Mesendoderm (in vitro differentiated cells): ENCODE results near the gene BRD7. TPM values are rescaled to one million over a fixed set of nuclear protein-coding genes. Genes with fewer than 3 reads are reported as not detected.

Experiments used
- DNase-seq: peaks from one replicate; pipeline ENCODE4 v3.0.0; 2013
- H2AK5ac ChIP-seq: 2 replicates; pipeline ENCODE4 v1.6.1; 2013; ENCODE audit warnings: low read length, inconsistent platforms
- H2BK120ac ChIP-seq: 2 replicates; pipeline ENCODE4 v1.6.1; 2013; ENCODE audit warnings: low read depth, mild to moderate bottlenecking, low read length, moderate library complexity, mixed read lengths
- H2BK15ac ChIP-seq: replicated peaks from 2 replicates; pipeline ENCODE4 v1.6.1; 2013; ENCODE audit warnings: low read depth, mild to moderate bottlenecking, moderate library complexity
- H2BK5ac ChIP-seq: 2 replicates; pipeline ENCODE4 v1.6.1; 2013; ENCODE audit warnings: low read length, inconsistent platforms
- H3K18ac ChIP-seq: 2 replicates; pipeline ENCODE4 v1.6.1; 2013; ENCODE audit warnings: mild to moderate bottlenecking, low read length, mixed read lengths
- H3K23ac ChIP-seq: one replicate; pipeline ENCODE4 v1.6.1; 2013; ENCODE audit warnings: low read length
- H3K27ac ChIP-seq: 2 replicates; pipeline ENCODE4 v1.5.1; 2013; ENCODE audit warnings: low read depth, mild to moderate bottlenecking, inconsistent platforms, low read length, moderate library complexity
- H3K27me3 ChIP-seq: 2 replicates; pipeline ENCODE4 v1.6.1; 2013; ENCODE audit warnings: low read length, control low read depth, mild to moderate bottlenecking, inconsistent platforms; ENCODE audit not compliant: insufficient read depth, poor library complexity
- H3K36me3 ChIP-seq: 2 replicates; pipeline ENCODE4 v1.6.1; 2013; ENCODE audit warnings: low read length, inconsistent platforms; ENCODE audit not compliant: control insufficient read depth, insufficient read depth
- H3K4ac ChIP-seq: one replicate; pipeline ENCODE4 v1.6.1; 2013; ENCODE audit warnings: low read depth, mild to moderate bottlenecking, low read length, moderate library complexity
- H3K4me1 ChIP-seq: 2 replicates; pipeline ENCODE4 v1.6.1; 2013; ENCODE audit warnings: low read depth, low read length, inconsistent platforms; ENCODE audit not compliant: control insufficient read depth
- H3K4me2 ChIP-seq: 2 replicates; pipeline ENCODE4 v1.6.1; 2013; ENCODE audit warnings: low read length
- H3K4me3 ChIP-seq: 2 replicates; pipeline ENCODE4 v1.5.1; 2013; ENCODE audit warnings: mild to moderate bottlenecking, low read length
- H3K56ac ChIP-seq: one replicate; pipeline ENCODE4 v1.6.1; 2013; ENCODE audit warnings: low read length
- H3K79me1 ChIP-seq: 2 replicates; pipeline ENCODE4 v1.6.1; 2013; ENCODE audit warnings: low read length, inconsistent platforms
- H3K79me2 ChIP-seq: 2 replicates; pipeline ENCODE4 v1.6.1; 2013; ENCODE audit warnings: mild to moderate bottlenecking, low read length; ENCODE audit not compliant: control insufficient read depth, insufficient read depth
- H3K9ac ChIP-seq: 2 replicates; pipeline ENCODE4 v1.6.1; 2013; ENCODE audit warnings: low read length, inconsistent platforms
- H4K5ac ChIP-seq: one replicate; pipeline ENCODE4 v1.6.1; 2013; ENCODE audit warnings: low read length
- H4K8ac ChIP-seq: one replicate; pipeline ENCODE4 v1.6.1; 2013; ENCODE audit warnings: low read depth, mild to moderate bottlenecking, control low read depth, low read length, moderate library complexity
- WGBS: extraction: QIAGEN DNeasy Blood & Tissue Kit; methylation state at CpG from one replicate; pipeline ENCODE4 v1.1.7; 2013; ENCODE audit warnings: low lambda C conversion rate, missing lambda C conversion rate; ENCODE audit not compliant: insufficient coverage; ENCODE audit errors: extremely low coverage; 5-methylcytosine and 5-hydroxymethylcytosine counted together
- polyA plus RNA-seq, 2 experiments: library from polyadenylated mRNA; stranded (reverse); fragments of 200-250 nt; gene quantifications; one replicate each; pipeline ENCODE4 v1.2.3, GENCODE V29; 2013

BRD7 gene
- polyA plus RNA-seq (2013, experiment 1 of 2) = 134 TPM
- 139 TPM for polyA plus RNA-seq (2013, experiment 2 of 2)

DNA sequence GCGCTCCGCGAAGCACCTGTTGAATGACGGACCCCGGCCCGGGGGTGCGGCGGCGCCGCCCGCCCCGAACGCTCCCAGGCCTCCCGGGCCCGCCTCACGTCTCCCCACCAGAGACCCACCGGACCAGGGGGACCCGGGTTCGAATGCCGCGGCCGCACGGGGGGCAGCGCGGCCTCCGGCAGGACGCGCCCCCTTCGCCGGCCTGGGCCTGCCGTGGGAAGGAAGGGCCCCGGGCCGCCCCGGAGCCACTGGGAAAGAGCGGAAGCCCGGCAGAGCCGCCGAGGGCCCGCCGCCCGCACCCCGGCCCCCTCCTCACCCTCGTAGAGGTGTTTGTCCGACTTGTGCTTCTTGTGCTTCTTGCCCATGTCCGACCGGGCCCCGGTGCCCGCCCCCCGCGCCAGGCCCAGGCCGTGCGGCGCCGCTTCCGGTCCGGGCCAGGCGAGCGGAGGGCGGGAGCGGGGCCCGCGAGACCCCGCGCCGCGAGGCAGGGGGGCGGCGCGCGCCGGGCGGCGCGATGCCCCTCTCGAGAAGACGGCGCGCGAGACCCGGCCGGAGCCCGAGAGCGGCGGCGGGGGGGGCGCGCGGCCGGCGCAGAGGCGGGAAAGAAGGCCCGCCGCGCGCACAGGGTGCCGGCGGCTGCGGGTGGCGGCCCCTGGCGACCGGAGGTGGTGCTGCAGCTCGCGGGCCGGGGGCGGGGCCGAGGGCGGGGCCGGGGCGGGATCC, at the start of gene BRD7:
TSS of gene BRD7 (minus strand) at position 579 of the 723 bp plus-strand sequence. CDS start at position 365, 214 bp downstream.
- Histone ChIP-seq H2BK15ac (no peak within 1 kb of the TSS), H2AK5ac (no peak within 1 kb of the TSS), H2BK120ac (no peak within 1 kb of the TSS), H3K36me3 (no peaks in the 10 kb centered on the region), H4K8ac (peak within 1 kb of the TSS; percentile 90), H3K79me2 (peaks cover 25% of the 10 kb centered on the region), H3K4ac (no peak within 1 kb of the TSS), H3K27ac (peak within 1 kb of the TSS; percentile 46), H3K4me3 (peak within 1 kb of the TSS; percentile 71), H3K4me2 (peak within 1 kb of the TSS; percentile 62), H3K79me1 (peaks cover 6% of the 10 kb centered on the region), H3K27me3 (no peaks in the 10 kb centered on the region), H3K4me1 (peaks cover 4% of the 10 kb centered on the region), H2BK5ac (peak within 1 kb of the TSS; percentile 69), H4K5ac (no peak within 1 kb of the TSS), H3K56ac (peak within 1 kb of the TSS; percentile 88), H3K9ac (peak within 1 kb of the TSS; percentile 72), H3K23ac (no peak within 1 kb of the TSS), H3K18ac (peak within 1 kb of the TSS; percentile 75)
- peak; percentile 73 for DNase-seq
- WGBS = no CpG with 5 or more reads among the region's 109 CpGs

DNA sequence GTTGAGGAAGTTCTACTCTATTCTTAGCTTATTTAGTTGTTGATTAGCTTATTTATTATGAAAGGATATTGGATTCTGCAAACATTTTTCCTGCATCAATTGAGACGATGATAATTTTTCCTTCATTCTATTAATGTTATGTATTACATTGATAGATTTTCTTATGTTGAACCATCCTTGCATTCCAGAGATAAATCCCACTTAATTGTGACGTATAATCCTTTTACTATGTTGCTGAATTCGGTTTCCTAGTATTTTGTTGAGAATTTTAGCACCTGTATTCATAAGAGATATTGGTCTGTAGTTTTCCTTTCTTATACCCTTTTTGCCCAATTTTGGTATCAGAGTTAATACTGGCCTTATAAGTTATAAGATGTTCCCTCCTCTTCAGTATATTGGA, 47.6 kb upstream of the BRD7 start:
- H4K8ac ChIP-seq = no peak overlapping the region
- H3K27ac ChIP-seq = no peak overlapping the region
- H3K36me3 ChIP-seq = no peaks in the 10 kb centered on the region
- H2BK5ac ChIP-seq = no peak overlapping the region
- H3K18ac ChIP-seq = no peak overlapping the region
- H4K5ac ChIP-seq = no peak overlapping the region
- no peak for DNase-seq
- no peaks in the 10 kb centered on the region for H3K27me3 ChIP-seq
- no peak overlapping the region for H3K4me3 ChIP-seq
- H2BK15ac ChIP-seq = no peak overlapping the region
- H3K79me2 ChIP-seq = no peaks in the 10 kb centered on the region
- no peak overlapping the region for H3K4ac ChIP-seq
- H3K56ac ChIP-seq = no peak overlapping the region
- no peaks in the 10 kb centered on the region for H3K79me1 ChIP-seq
- no peak overlapping the region for H3K4me2 ChIP-seq
- no CpG with 5 or more reads among the region's 3 CpGs for WGBS
- H2BK120ac ChIP-seq = no peak overlapping the region
- no peak overlapping the region for H3K9ac ChIP-seq
- H3K4me1 ChIP-seq = no peaks in the 10 kb centered on the region
- H2AK5ac ChIP-seq = no peak overlapping the region
- no peak overlapping the region for H3K23ac ChIP-seq

DNA sequence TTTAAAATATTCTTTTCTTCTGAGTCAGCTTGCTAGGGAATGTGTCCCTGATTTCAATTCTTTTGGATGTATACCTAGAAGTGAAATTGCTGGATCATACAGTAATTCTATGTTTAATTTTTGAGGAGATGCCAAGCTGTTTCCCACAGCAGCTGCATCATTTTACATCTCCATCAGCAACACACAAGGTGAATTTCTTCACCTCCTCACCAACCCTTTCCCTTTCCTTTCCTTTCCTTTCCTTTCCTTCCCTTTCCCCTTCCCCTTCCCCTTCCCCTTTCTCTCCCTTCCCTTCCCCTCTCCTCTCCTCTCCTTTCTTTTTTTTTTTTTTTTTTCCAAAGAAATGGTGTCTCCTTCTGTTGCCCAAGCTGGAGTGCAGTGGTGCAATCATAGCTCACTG, 45.4 kb upstream of the BRD7 start:
- Histone ChIP-seq H2BK15ac (no peak overlapping the region), H3K79me1 (no peaks in the 10 kb centered on the region), H4K8ac (no peak overlapping the region), H3K27ac (no peak overlapping the region), H3K79me2 (no peaks in the 10 kb centered on the region), H4K5ac (no peak overlapping the region), H3K56ac (no peak overlapping the region), H3K4ac (no peak overlapping the region), H2BK5ac (no peak overlapping the region), H3K4me1 (no peaks in the 10 kb centered on the region), H2AK5ac (no peak overlapping the region), H3K36me3 (no peaks in the 10 kb centered on the region), H3K9ac (no peak overlapping the region), H3K4me3 (no peak overlapping the region), H3K27me3 (no peaks in the 10 kb centered on the region), H3K23ac (no peak overlapping the region), H3K18ac (no peak overlapping the region), H3K4me2 (no peak overlapping the region), H2BK120ac (no peak overlapping the region)
- no peak for DNase-seq

DNA sequence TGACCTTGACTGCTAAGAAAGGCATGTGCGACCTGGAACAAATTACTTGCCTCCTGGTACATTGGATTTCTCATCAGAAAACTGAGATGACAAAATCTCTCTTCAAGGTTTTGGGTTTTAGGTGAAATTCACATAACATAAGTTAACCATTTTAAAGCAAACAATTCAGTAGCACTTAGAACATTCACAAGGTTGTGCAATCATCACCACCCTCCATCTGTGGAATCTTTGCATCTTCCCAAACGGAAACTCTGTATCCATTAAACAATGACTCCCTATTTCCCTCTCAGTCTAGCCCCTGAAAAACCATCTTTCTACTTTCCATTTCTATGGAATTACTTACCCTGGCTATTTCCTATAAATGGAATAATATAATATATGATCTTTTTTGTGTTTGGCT, 42.2 kb upstream of the BRD7 start:
- H3K18ac ChIP-seq = no peak overlapping the region
- H4K8ac ChIP-seq = no peak overlapping the region
- no peak overlapping the region for H2AK5ac ChIP-seq
- no peak overlapping the region for H3K9ac ChIP-seq
- H3K4me2 ChIP-seq = no peak overlapping the region
- H3K4me3 ChIP-seq = no peak overlapping the region
- no peak overlapping the region for H3K56ac ChIP-seq
- H3K79me1 ChIP-seq = no peaks in the 10 kb centered on the region
- no peak overlapping the region for H2BK5ac ChIP-seq
- no peak overlapping the region for H3K27ac ChIP-seq
- H3K4me1 ChIP-seq = peaks cover 4% of the 10 kb centered on the region
- no peak for DNase-seq
- WGBS = no CpG with 5 or more reads among the region's 2 CpGs
- no peak overlapping the region for H2BK15ac ChIP-seq
- H3K4ac ChIP-seq = no peak overlapping the region
- H3K79me2 ChIP-seq = no peaks in the 10 kb centered on the region
- H3K36me3 ChIP-seq = no peaks in the 10 kb centered on the region
- no peak overlapping the region for H3K23ac ChIP-seq
- no peaks in the 10 kb centered on the region for H3K27me3 ChIP-seq
- no peak overlapping the region for H4K5ac ChIP-seq
- no peak overlapping the region for H2BK120ac ChIP-seq

DNA sequence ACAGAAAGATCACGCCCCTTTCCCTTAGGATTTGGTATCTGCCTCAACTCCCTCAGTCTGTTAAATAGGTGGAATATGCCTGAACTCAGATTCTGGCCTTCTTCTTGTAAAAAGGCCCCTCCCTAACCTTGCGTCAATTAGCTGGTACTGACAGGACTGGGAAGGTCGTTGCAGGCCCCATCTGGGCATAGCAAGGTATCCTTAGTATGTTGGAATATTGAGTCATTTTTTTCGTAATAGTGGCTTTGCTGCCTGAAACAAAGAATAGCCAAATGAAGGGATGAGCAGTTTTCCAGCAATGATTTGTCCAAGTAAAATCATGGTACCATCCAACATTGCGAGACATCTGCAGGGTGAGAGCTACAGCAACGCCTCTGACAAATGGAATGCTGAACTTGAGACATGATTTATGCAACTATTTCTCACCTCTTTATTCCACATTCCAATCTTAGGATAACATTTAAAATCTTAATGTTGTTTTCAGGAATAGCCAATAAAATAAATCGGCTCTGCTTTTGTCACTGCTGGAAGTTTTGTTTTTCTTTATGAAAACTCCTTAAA, 39.3 kb upstream of the BRD7 start:
- no CpG with 5 or more reads among the region's 7 CpGs for WGBS
- no peaks in the 10 kb centered on the region for H3K36me3 ChIP-seq
- H3K18ac ChIP-seq = no peak overlapping the region
- H2BK120ac ChIP-seq = no peak overlapping the region
- H3K27ac ChIP-seq = no peak overlapping the region
- no peaks in the 10 kb centered on the region for H3K79me1 ChIP-seq
- H2AK5ac ChIP-seq = no peak overlapping the region
- H3K23ac ChIP-seq = no peak overlapping the region
- no peak overlapping the region for H4K8ac ChIP-seq
- peak; percentile 53 for DNase-seq
- no peak overlapping the region for H3K4ac ChIP-seq
- no peaks in the 10 kb centered on the region for H3K27me3 ChIP-seq
- no peak overlapping the region for H3K9ac ChIP-seq
- H4K5ac ChIP-seq = no peak overlapping the region
- H3K4me3 ChIP-seq = no peak overlapping the region
- no peaks in the 10 kb centered on the region for H3K79me2 ChIP-seq
- H2BK15ac ChIP-seq = no peak overlapping the region
- no peak overlapping the region for H2BK5ac ChIP-seq
- peaks cover 4% of the 10 kb centered on the region for H3K4me1 ChIP-seq
- no peak overlapping the region for H3K56ac ChIP-seq
- no peak overlapping the region for H3K4me2 ChIP-seq
